Activated B cell treated with CpG ODN at 0.5 μM for 24 hours (primary cell): ENCODE measurements around the gene RCSD1. TPM values are rescaled to one million over a fixed set of nuclear protein-coding genes. Genes with fewer than 3 reads are reported as not detected.

Experiments
- ATAC-seq: fragments of 200-7000 bp; cut with Tn5 transposase; one replicate; pipeline ENCODE4 v1.10.0; 2021; ENCODE audit warnings: low read depth, mild to moderate bottlenecking, moderate library complexity
- CTCF ChIA-PET: fragments of 350-600 bp; sonication (Branson Sonifier 250); formaldehyde crosslinking; loops from one replicate; lab custom pipeline; 2021; ENCODE audit warnings: antibody characterized with exemption; lab: Charles Lee
- POLR2A ChIA-PET: fragments of 350-600 bp; sonication (Branson Sonifier 250); formaldehyde crosslinking; loops from one replicate; lab custom pipeline; 2021; ENCODE audit warnings: antibody characterized with exemption; lab: Charles Lee
- DNase-seq: peaks from one replicate; pipeline ENCODE4 v3.0.0; 2022
- H3K27ac Mint-ChIP-seq: one replicate; pipeline ENCODE4 v1.8.0; 2020; ENCODE audit warnings: mixed read lengths
- H3K27me3 Mint-ChIP-seq: one replicate; pipeline ENCODE4 v1.8.0; 2021; ENCODE audit warnings: mixed read lengths
- H3K36me3 Mint-ChIP-seq: one replicate; pipeline ENCODE4 v1.8.0; 2021; ENCODE audit warnings: low read depth, mixed read lengths
- H3K4me1 Mint-ChIP-seq: one replicate; pipeline ENCODE4 v1.8.0; 2021; ENCODE audit warnings: mixed read lengths
- H3K4me3 Mint-ChIP-seq: one replicate; pipeline ENCODE4 v1.8.0; 2020; ENCODE audit warnings: mild to moderate bottlenecking, mixed read lengths
- H3K9me3 Mint-ChIP-seq: one replicate; pipeline ENCODE4 v1.8.0; 2020; ENCODE audit warnings: mixed read lengths
- CTCF ChIP-seq: fragments of 200-600 bp; IDR thresholded peaks from one replicate; pipeline ENCODE4 v1.8.0; 2022; ENCODE audit warnings: antibody characterized with exemption, mild to moderate bottlenecking
- intact Hi-C: fragments of 100-400 bp; cut with micrococcal nuclease; formaldehyde crosslinking; loops from one replicate; pipeline ENCODE4 v1.15.1; 2024
- total RNA-seq: library from RNA; stranded (reverse); gene quantifications from 2 replicates; pipeline ENCODE4 v1.2.3, GENCODE V29; 2022

The RCSD1 gene
- total RNA-seq, 1 donor from 2014 or later, result 185 TPM

- H3K9me3 Mint-ChIP-seq, result no peaks in the 10 kb centered on the region
- TF ChIP-seq CTCF, result no peak
- no peaks in the 10 kb centered on the region for H3K27me3 Mint-ChIP-seq
- POLR2A ChIA-PET, result interaction anchor here (0.7 kb wide), 1 partner anchor 129 kb away, joined by 3 read pairs; no protein-coding TSS in a partner anchor
- intact Hi-C loops, result no loop called here
- H3K36me3 Mint-ChIP-seq, result no peaks in the 10 kb centered on the region
- DNase-seq (no peak), ATAC-seq (no peak)
- H3K27ac Mint-ChIP-seq, result peak overlapping the region; percentile 60
- H3K4me3 Mint-ChIP-seq, result no peak overlapping the region
- CTCF ChIA-PET, result interaction anchor here (1.0 kb wide), 1 partner anchor 31 kb away, joined by 3 read pairs; no protein-coding TSS in a partner anchor
- peaks cover 69% of the 10 kb centered on the region for H3K4me1 Mint-ChIP-seq
Measured at GRCh38 chr1:167746013-167746672, 116.1 kb downstream of the RCSD1 start.

- CTCF ChIA-PET, result no interaction called here
- H3K36me3 Mint-ChIP-seq, result no peaks in the 10 kb centered on the region
- H3K4me3 Mint-ChIP-seq, result peak overlapping the region; percentile 21
- no peak for DNase-seq
- ATAC-seq, result peak; percentile 14
- POLR2A ChIA-PET, result interaction anchor here (0.6 to 0.7 kb wide), 2 partner anchors 32 to 130 kb away, joined by 3 read pairs; no protein-coding TSS in a partner anchor
- H3K4me1 Mint-ChIP-seq, result peaks cover 72% of the 10 kb centered on the region
- no peak for TF ChIP-seq CTCF
- H3K9me3 Mint-ChIP-seq, result no peaks in the 10 kb centered on the region
- no peaks in the 10 kb centered on the region for H3K27me3 Mint-ChIP-seq
- intact Hi-C loops, result no loop called here
- H3K27ac Mint-ChIP-seq, result peak overlapping the region; percentile 85
Measured at GRCh38 chr1:167746988-167747655, 117.1 kb downstream of the RCSD1 start.

GRCh38 chr1:167747988-167748387 lies 118.0 kb downstream of the RCSD1 start:
- ATAC-seq (no peak), DNase-seq (no peak)
- no peaks in the 10 kb centered on the region for H3K36me3 Mint-ChIP-seq
- H3K27me3 Mint-ChIP-seq, result no peaks in the 10 kb centered on the region
- no peak overlapping the region for H3K4me3 Mint-ChIP-seq
- POLR2A ChIA-PET, result no interaction called here
- no peaks in the 10 kb centered on the region for H3K9me3 Mint-ChIP-seq
- H3K4me1 Mint-ChIP-seq, result peaks cover 74% of the 10 kb centered on the region
- CTCF ChIA-PET, result no interaction called here
- peak overlapping the region; percentile 85 for H3K27ac Mint-ChIP-seq
- no peak for TF ChIP-seq CTCF
- intact Hi-C loops, result loop anchor here (1.0 kb wide), 1 partner anchor 8 kb away; no protein-coding TSS in a partner anchor

- Mint-ChIP-seq H3K36me3 (no peaks in the 10 kb centered on the region), H3K27me3 (no peaks in the 10 kb centered on the region), H3K4me1 (peaks cover 75% of the 10 kb centered on the region), H3K9me3 (no peaks in the 10 kb centered on the region), H3K4me3 (no peak overlapping the region), H3K27ac (no peak overlapping the region)
- DNase-seq, result no peak
- ChIA-PET CTCF (interaction anchor here (1.1 kb wide), 1 partner anchor 34 kb away, joined by 3 read pairs; no protein-coding TSS in a partner anchor), POLR2A (no interaction called here)
- intact Hi-C loops, result loop anchor here (1.0 kb wide), 1 partner anchor 9 kb away; no protein-coding TSS in a partner anchor
- TF ChIP-seq CTCF, result no peak
- ATAC-seq, result no peak
Measured at GRCh38 chr1:167748906-167749305, 118.9 kb downstream of the RCSD1 start.

GRCh38 chr1:167749741-167750140 lies 119.7 kb downstream of the RCSD1 start:
- ChIA-PET POLR2A (no interaction called here), CTCF (interaction anchor here (1.1 kb wide), 1 partner anchor 35 kb away, joined by 3 read pairs; no protein-coding TSS in a partner anchor)
- intact Hi-C loops, result no loop called here
- H3K27me3 Mint-ChIP-seq, result no peaks in the 10 kb centered on the region
- H3K36me3 Mint-ChIP-seq, result no peaks in the 10 kb centered on the region
- H3K9me3 Mint-ChIP-seq, result no peaks in the 10 kb centered on the region
- peaks cover 78% of the 10 kb centered on the region for H3K4me1 Mint-ChIP-seq
- peak overlapping the region; percentile 39 for H3K27ac Mint-ChIP-seq
- DNase-seq (no peak), ATAC-seq (no peak)
- no peak overlapping the region for H3K4me3 Mint-ChIP-seq
- no peak for TF ChIP-seq CTCF
